Ascending aorta (tissue), 2 donors: ENCODE data around the gene NTM. TPM values are rescaled to one million over a fixed set of nuclear protein-coding genes. Genes with fewer than 3 reads are reported as not detected.
"Not testable (repeated sequence)": the region's sequence is repeated elsewhere in the genome, so short reads cannot be mapped to it uniquely, and the experiment has no call there.

Experiments
- DNase-seq, 2 donors: peaks; one replicate each; pipeline ENCODE4 v3.0.0-alpha.2; 2019; ENCODE audit warnings: low spot score in 2 of 2
- H3K27ac ChIP-seq, 2 donors: fragments of 200-600 bp; sonication (generic); one replicate each; pipeline ENCODE4 v1.5.1; 2016 to 2017; ENCODE audit warnings: mild to moderate bottlenecking in 1 of 2
- H3K27me3 ChIP-seq: fragments of 200-600 bp; sonication (generic); one replicate; pipeline ENCODE4 v1.5.1; 2017
- H3K36me3 ChIP-seq, 2 donors: fragments of 200-600 bp; sonication (generic); one replicate each; pipeline ENCODE4 v1.5.1; 2016
- H3K4me1 ChIP-seq, 2 donors: fragments of 200-600 bp; sonication (generic); one replicate each; pipeline ENCODE4 v1.5.1; 2016 to 2017; ENCODE audit warnings: mild to moderate bottlenecking in 1 of 2
- H3K4me3 ChIP-seq, 2 donors: fragments of 200-600 bp; sonication (generic); one replicate each; pipeline ENCODE4 v1.5.1; 2016 to 2017; ENCODE audit warnings: mild to moderate bottlenecking in 1 of 2
- H3K9me3 ChIP-seq, 2 donors: fragments of 200-600 bp; sonication (generic); one replicate each; pipeline ENCODE4 v1.5.1; 2016
- CTCF ChIP-seq, 3 experiments: fragments of 200-600 bp in 2 of 3; fragments of 450-650 bp in 1 of 3; sonication (generic) in 2 of 3; IDR thresholded peaks; one replicate each; pipeline ENCODE4 v1.5.1; 2016 to 2019; ENCODE audit warnings: antibody characterized with exemption in 3 of 3, mild to moderate bottlenecking in 1 of 3, moderate library complexity in 1 of 3
- intact Hi-C: fragments of 100-400 bp; cut with DNase I; formaldehyde crosslinking; loops from one replicate; pipeline ENCODE4 v1.15.1; 2023
- total RNA-seq: library from RNA; depleted of rRNA; stranded (reverse); fragments of >200 nt; gene quantifications from one replicate; pipeline ENCODE4 v1.1.0, GENCODE V29; 2016

Gene NTM
- total RNA-seq, 1 donor from 2014 or later = not detected

GRCh38 chr11:132060567-132060966, 690.2 kb downstream of the NTM start:
- TF ChIP-seq CTCF (IDR thresholded peaks at IDR 0.05) = no peak
- H3K4me3 ChIP-seq = no peak overlapping the region
- no peak overlapping the region for H3K27ac ChIP-seq
- H3K9me3 ChIP-seq = no peaks in the 10 kb centered on the region
- H3K27me3 ChIP-seq = no peaks in the 10 kb centered on the region
- no peaks in the 10 kb centered on the region for H3K36me3 ChIP-seq
- intact Hi-C loops = no loop called here
- DNase-seq = no peak
- H3K4me1 ChIP-seq = no peaks in the 10 kb centered on the region

GRCh38 chr11:132062031-132062430, 691.6 kb downstream of the NTM start:
- no peak for DNase-seq
- Histone ChIP-seq H3K4me1 (no peaks in the 10 kb centered on the region), H3K4me3 (no peak overlapping the region), H3K27me3 (no peaks in the 10 kb centered on the region), H3K36me3 (no peaks in the 10 kb centered on the region), H3K27ac (no peak overlapping the region), H3K9me3 (no peaks in the 10 kb centered on the region)
- TF ChIP-seq CTCF (IDR thresholded peaks at IDR 0.05) = no peak
- intact Hi-C loops = no loop called here

- no peak for TF ChIP-seq CTCF (IDR thresholded peaks at IDR 0.05)
- Histone ChIP-seq H3K27ac (no peak overlapping the region), H3K27me3 (no peaks in the 10 kb centered on the region), H3K4me3 (no peak overlapping the region), H3K9me3 (no peaks in the 10 kb centered on the region), H3K36me3 (no peaks in the 10 kb centered on the region), H3K4me1 (no peaks in the 10 kb centered on the region)
- intact Hi-C loops = no loop called here
- no peak for DNase-seq
These were observed 692.1 kb downstream of the NTM start for GRCh38 chr11:132062541-132062940.

GRCh38 chr11:132064987-132065620, 694.7 kb downstream of the NTM start:
- H3K36me3 ChIP-seq = no peaks in the 10 kb centered on the region
- no peak for TF ChIP-seq CTCF (IDR thresholded peaks at IDR 0.05)
- DNase-seq = no peak
- H3K4me3 ChIP-seq = no peak overlapping the region
- intact Hi-C loops = no loop called here
- H3K27me3 ChIP-seq = no peaks in the 10 kb centered on the region
- H3K4me1 ChIP-seq = no peaks in the 10 kb centered on the region
- H3K9me3 ChIP-seq = no peaks in the 10 kb centered on the region
- no peak overlapping the region for H3K27ac ChIP-seq

GRCh38 chr11:132068556-132068955, 698.1 kb downstream of the NTM start:
- H3K27ac ChIP-seq = no peak overlapping the region
- no peak for TF ChIP-seq CTCF (IDR thresholded peaks at IDR 0.05)
- no peak overlapping the region for H3K4me3 ChIP-seq
- H3K36me3 ChIP-seq = no peaks in the 10 kb centered on the region
- no peaks in the 10 kb centered on the region for H3K4me1 ChIP-seq
- intact Hi-C loops = no loop called here
- no peak for DNase-seq
- no peaks in the 10 kb centered on the region for H3K27me3 ChIP-seq
- no peaks in the 10 kb centered on the region for H3K9me3 ChIP-seq

GRCh38 chr11:132069593-132069992, 699.2 kb downstream of the NTM start:
- H3K27ac ChIP-seq, H3K4me3 ChIP-seq, H3K9me3 ChIP-seq, intact Hi-C loops, DNase-seq, H3K36me3 ChIP-seq, H3K27me3 ChIP-seq, H3K4me1 ChIP-seq: not testable (repeated sequence)

- H3K9me3 ChIP-seq, intact Hi-C loops, H3K27me3 ChIP-seq, H3K4me1 ChIP-seq, H3K4me3 ChIP-seq, H3K27ac ChIP-seq, H3K36me3 ChIP-seq, DNase-seq: not testable (repeated sequence)
These were observed 700.5 kb downstream of the NTM start for GRCh38 chr11:132070907-132071306.
